AG04449 (cell line): ENCODE results near the gene AGK.
"Not testable (repeated sequence)": the region's sequence is repeated elsewhere in the genome, so short reads cannot be mapped to it uniquely, and the experiment has no call there.

Experiments
- CTCF ChIA-PET: fragments of 350-600 bp; formaldehyde crosslinking; extraction: SDS; loops from one replicate; lab custom pipeline; 2021; ENCODE audit warnings: antibody characterized with exemption; lab: Yijun Ruan, JAX
- POLR2A ChIA-PET: fragments of 400-600, 350-600 bp; formaldehyde crosslinking; extraction: SDS; loops from one replicate; lab custom pipeline; 2020; ENCODE audit warnings: antibody characterized with exemption, inconsistent platforms; lab: Yijun Ruan, JAX
- DNase-seq: peaks from one replicate; pipeline ENCODE4 v3.0.0-alpha.2; 2010; ENCODE audit warnings: low read depth, low spot score
- H3K4me3 ChIP-seq: 2 replicates; pipeline ENCODE4 v1.5.1; 2011; ENCODE audit warnings: low read depth, mild to moderate bottlenecking, control low read depth, low read length
- CTCF ChIP-seq: IDR thresholded peaks from one replicate; pipeline ENCODE4 v1.5.1; 2011; ENCODE audit warnings: mild to moderate bottlenecking, moderate library complexity, low read length, control low read depth, inconsistent platforms; ENCODE audit not compliant: insufficient read depth; ENCODE audit errors: missing control alignments

AGK gene

GRCh38 chr7:141679014-141679413 is 127.8 kb downstream of the AGK start:
- no peak for DNase-seq
- POLR2A ChIA-PET = no interaction called here
- H3K4me3 ChIP-seq = no peak overlapping the region
- no peak for TF ChIP-seq CTCF
- CTCF ChIA-PET = interaction anchor here (0.6 kb wide), 1 partner anchor 28 kb away, joined by 3 read pairs; no protein-coding TSS in a partner anchor

- ChIA-PET CTCF (interaction anchor here (0.9 kb wide), 1 partner anchor 31 kb away, joined by 3 read pairs; no protein-coding TSS in a partner anchor), POLR2A (no interaction called here)
- TF ChIP-seq CTCF = no peak
- DNase-seq = no peak
- H3K4me3 ChIP-seq = no peak overlapping the region
These were observed 134.2 kb downstream of the AGK start for GRCh38 chr7:141685285-141686023.

- DNase-seq = no peak
- ChIA-PET CTCF (no interaction called here), POLR2A (no interaction called here)
- H3K4me3 ChIP-seq = no peak overlapping the region
- TF ChIP-seq CTCF = no peak
These were observed 134.9 kb downstream of the AGK start for GRCh38 chr7:141686074-141686473.

GRCh38 chr7:141686670-141687069 is 135.5 kb downstream of the AGK start:
- no peak for DNase-seq
- TF ChIP-seq CTCF = no peak
- no peak overlapping the region for H3K4me3 ChIP-seq
- ChIA-PET CTCF (no interaction called here), POLR2A (no interaction called here)

GRCh38 chr7:141688043-141688442 is 136.8 kb downstream of the AGK start:
- POLR2A ChIA-PET = no interaction called here
- DNase-seq = no peak
- CTCF ChIA-PET = interaction anchor here (0.6 to 1.5 kb wide), 3 partner anchors 12 to 38 kb away, joined by 3 read pairs; no protein-coding TSS in a partner anchor
- no peak for TF ChIP-seq CTCF
- H3K4me3 ChIP-seq = no peak overlapping the region

GRCh38 chr7:141689072-141689825 is 138.0 kb downstream of the AGK start:
- POLR2A ChIA-PET = not testable (repeated sequence)

More at GRCh38 chr7:141689072-141689825, 138.0 kb downstream of the AGK start:
- CTCF ChIA-PET = interaction anchor here (1.0 kb wide), 1 partner anchor 12 kb away, joined by 4 read pairs; no protein-coding TSS in a partner anchor
- H3K4me3 ChIP-seq, DNase-seq: not testable (repeated sequence)
